SJCRH30 (cell line): Measurements from ENCODE around the gene DECR2. TPM values are rescaled to one million over a fixed set of nuclear protein-coding genes. Genes with fewer than 3 reads are reported as not detected.
A peak's percentile ranks its signal among the peaks of the same experiment; 100 is the strongest.
"Not testable (repeated sequence)": the region's sequence is repeated elsewhere in the genome, so short reads cannot be mapped to it uniquely, and the experiment has no call there.

Experiments used
- DNase-seq, 2 experiments: peaks; one replicate each; pipeline ENCODE4 v3.0.0-alpha.2; 2015 to 2020
- H3K27ac ChIP-seq: fragments of 250-450 bp; sonication (Bioruptor Pico); 2 replicates; pipeline ENCODE4 v1.5.1; 2020; ENCODE audit warnings: mild to moderate bottlenecking, moderate library complexity
- H3K27me3 ChIP-seq: fragments of 250-450 bp; sonication (Bioruptor Pico); 2 replicates; pipeline ENCODE4 v1.5.1; 2020; ENCODE audit warnings: mild to moderate bottlenecking, moderate library complexity
- H3K36me3 ChIP-seq: fragments of 250-450 bp; sonication (Bioruptor Pico); 2 replicates; pipeline ENCODE4 v1.5.1; 2020; ENCODE audit warnings: mild to moderate bottlenecking, moderate library complexity
- H3K4me1 ChIP-seq: fragments of 250-450 bp; sonication (Bioruptor Pico); 2 replicates; pipeline ENCODE4 v1.5.1; 2020; ENCODE audit warnings: mild to moderate bottlenecking, moderate library complexity
- H3K4me3 ChIP-seq: fragments of 250-450 bp; sonication (Bioruptor Pico); 2 replicates; pipeline ENCODE4 v1.5.1; 2020; ENCODE audit warnings: mild to moderate bottlenecking, moderate library complexity
- H3K9me3 ChIP-seq: fragments of 250-450 bp; sonication (Bioruptor Pico); replicated peaks from 2 replicates; pipeline ENCODE4 v1.5.1; 2020; ENCODE audit warnings: mild to moderate bottlenecking, moderate library complexity
- total RNA-seq: library from RNA; depleted of rRNA; stranded (reverse); fragments of >200 nt; shearing (Covaris generic); gene quantifications from 2 replicates; pipeline ENCODE4 v1.2.3, GENCODE V29; 2014

The DECR2 gene
- total RNA-seq, 1 experiment from 2014 or later = 5.7 TPM

DNA sequence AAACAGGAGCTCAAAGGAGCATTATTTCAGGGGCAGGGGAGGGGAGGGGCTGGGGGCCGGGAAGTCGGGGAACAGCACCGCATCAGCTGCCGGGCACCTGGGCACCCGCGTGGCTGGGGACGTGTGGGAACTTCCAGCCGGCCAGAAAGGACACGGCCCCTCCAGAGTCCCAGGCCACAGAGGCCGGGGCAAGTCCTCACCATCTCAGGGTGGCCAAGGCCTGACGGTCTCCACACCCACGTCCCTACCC, 21.0 kb upstream of the DECR2 start:
- no peak for DNase-seq
- peaks cover 5% of the 10 kb centered on the region for H3K4me1 ChIP-seq
- peaks cover 3% of the 10 kb centered on the region; the same call in 1 of the 2 replicates for H3K36me3 ChIP-seq
- no peaks in the 10 kb centered on the region for H3K27me3 ChIP-seq
- no peaks in the 10 kb centered on the region for H3K9me3 ChIP-seq
- peak overlapping the region; percentile 69 for H3K4me3 ChIP-seq
- H3K27ac ChIP-seq = no peak overlapping the region

DNA sequence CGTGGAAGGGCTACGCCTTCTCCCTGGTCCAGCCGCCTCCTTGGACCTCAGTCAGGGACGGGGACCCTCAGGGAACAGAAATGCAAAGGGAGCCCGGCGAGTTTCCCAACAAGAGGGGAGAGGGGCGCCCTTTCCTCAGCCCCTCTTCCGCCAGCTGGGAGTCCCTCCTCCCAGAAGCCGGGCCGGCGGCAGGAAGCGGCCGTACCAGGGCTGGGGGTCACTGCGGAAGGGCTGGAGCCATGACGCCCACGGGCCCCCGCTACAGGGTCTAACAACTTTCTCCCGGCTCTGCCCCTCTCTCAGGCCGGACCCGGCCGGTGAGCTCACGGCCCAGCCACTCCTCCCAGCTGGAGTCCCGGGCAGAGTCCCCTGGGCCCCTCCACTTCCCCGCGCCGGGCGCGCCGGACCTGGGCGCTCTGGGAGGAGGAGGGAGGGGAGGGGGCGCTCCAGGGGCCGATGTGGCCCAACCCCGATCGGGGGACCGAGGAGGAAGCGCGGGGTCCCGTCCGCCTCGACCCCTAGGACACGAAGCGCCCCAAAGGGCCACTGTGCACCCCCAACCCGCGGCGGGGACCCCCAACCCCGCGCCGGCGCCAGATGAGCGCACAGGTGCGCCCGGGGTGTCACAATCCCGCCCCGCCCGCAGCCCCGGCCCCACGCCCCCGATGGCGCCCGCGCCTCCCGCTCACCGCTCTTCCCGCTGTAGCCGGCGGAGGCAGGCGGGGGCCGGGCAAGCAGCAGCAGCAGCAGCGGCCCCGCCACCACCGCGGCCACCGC, 20.5 kb upstream of the DECR2 start:
- no peaks in the 10 kb centered on the region for H3K9me3 ChIP-seq
- peaks cover 3% of the 10 kb centered on the region; the same call in 1 of the 2 replicates for H3K36me3 ChIP-seq
- peak overlapping the region; percentile 69 for H3K4me3 ChIP-seq
- H3K27me3 ChIP-seq = no peaks in the 10 kb centered on the region
- no peak overlapping the region for H3K27ac ChIP-seq
- DNase-seq = peak in 1 of 2 experiments; percentile 46
- H3K4me1 ChIP-seq = peaks cover 5% of the 10 kb centered on the region

GRCh38 chr16:381789-382717, 19.6 kb upstream of the DECR2 start, which contains the start of gene PGAP6:
Gene PGAP6, minus strand, starts transcription at chr16:381978. Its CDS starts 157 bp downstream, at chr16:381821.
- Histone ChIP-seq H3K4me3 (peak within 1 kb of the TSS; percentile 76), H3K9me3 (no peaks in the 10 kb centered on the region), H3K4me1 (peaks cover 5% of the 10 kb centered on the region), H3K27ac (no peak within 1 kb of the TSS), H3K27me3 (no peaks in the 10 kb centered on the region), H3K36me3 (no peaks in the 10 kb centered on the region)
- peak; percentile 49 to 69 for DNase-seq

- Histone ChIP-seq H3K4me3 (no peak overlapping the region), H3K4me1 (peaks cover 5% of the 10 kb centered on the region), H3K9me3 (no peaks in the 10 kb centered on the region), H3K27me3 (no peaks in the 10 kb centered on the region), H3K27ac (no peak overlapping the region), H3K36me3 (no peaks in the 10 kb centered on the region)
- DNase-seq = no peak
Measured at GRCh38 chr16:383326-384051, 18.2 kb upstream of the DECR2 start.

- H3K4me3 ChIP-seq = peak overlapping the region; percentile 45
- peak in 1 of 2 experiments; percentile 54 for DNase-seq
- H3K9me3 ChIP-seq = no peaks in the 10 kb centered on the region
Measured at GRCh38 chr16:386641-387156, 15.0 kb upstream of the DECR2 start.

GRCh38 chr16:387761-388666, 13.7 kb upstream of the DECR2 start:
- not testable (repeated sequence) for H3K4me1 ChIP-seq, H3K36me3 ChIP-seq, H3K27ac ChIP-seq, H3K4me3 ChIP-seq, DNase-seq, H3K9me3 ChIP-seq, H3K27me3 ChIP-seq

More at GRCh38 chr16:386641-387156, 15.0 kb upstream of the DECR2 start:
- Histone ChIP-seq H3K36me3 (no peaks in the 10 kb centered on the region), H3K27me3 (no peaks in the 10 kb centered on the region), H3K27ac (no peak overlapping the region), H3K4me1 (peaks cover 5% of the 10 kb centered on the region)

- H3K4me1 ChIP-seq = no peaks in the 10 kb centered on the region; the same call in 1 of the 2 replicates
- no peak overlapping the region for H3K4me3 ChIP-seq
- no peak overlapping the region for H3K27ac ChIP-seq
- no peaks in the 10 kb centered on the region for H3K9me3 ChIP-seq
- H3K36me3 ChIP-seq = no peaks in the 10 kb centered on the region
- DNase-seq = no peak
- H3K27me3 ChIP-seq = no peaks in the 10 kb centered on the region
Measured at GRCh38 chr16:389352-389751, 12.3 kb upstream of the DECR2 start.

DNA sequence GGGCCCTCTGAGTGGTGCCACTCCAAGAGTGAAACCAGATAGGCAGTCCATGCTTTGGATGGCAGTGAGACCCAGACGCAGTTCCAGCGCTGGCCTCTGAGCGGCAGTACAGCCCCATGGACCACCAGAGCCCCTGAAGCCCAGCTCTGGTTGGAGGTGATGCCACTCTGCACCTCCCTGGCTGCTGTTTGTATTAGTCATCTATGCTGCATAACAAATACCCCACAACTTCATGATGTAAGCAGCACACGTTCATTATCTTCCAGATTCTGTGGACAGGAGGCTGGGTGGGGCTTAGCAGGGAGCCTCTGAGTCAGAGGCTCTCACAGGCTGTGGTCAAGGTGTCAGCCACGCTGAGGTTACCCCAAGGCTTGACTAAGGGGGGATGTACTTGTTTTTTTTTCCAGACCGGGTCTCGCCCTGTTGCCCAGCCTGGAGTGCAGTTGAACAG, 9.8 kb upstream of the DECR2 start:
- Histone ChIP-seq H3K36me3 (no peaks in the 10 kb centered on the region), H3K4me1 (no peaks in the 10 kb centered on the region; the same call in 1 of the 2 replicates), H3K4me3 (no peak overlapping the region), H3K27me3 (no peaks in the 10 kb centered on the region), H3K9me3 (no peaks in the 10 kb centered on the region), H3K27ac (no peak overlapping the region)
- DNase-seq = peak; percentile 77 to 88

DNA sequence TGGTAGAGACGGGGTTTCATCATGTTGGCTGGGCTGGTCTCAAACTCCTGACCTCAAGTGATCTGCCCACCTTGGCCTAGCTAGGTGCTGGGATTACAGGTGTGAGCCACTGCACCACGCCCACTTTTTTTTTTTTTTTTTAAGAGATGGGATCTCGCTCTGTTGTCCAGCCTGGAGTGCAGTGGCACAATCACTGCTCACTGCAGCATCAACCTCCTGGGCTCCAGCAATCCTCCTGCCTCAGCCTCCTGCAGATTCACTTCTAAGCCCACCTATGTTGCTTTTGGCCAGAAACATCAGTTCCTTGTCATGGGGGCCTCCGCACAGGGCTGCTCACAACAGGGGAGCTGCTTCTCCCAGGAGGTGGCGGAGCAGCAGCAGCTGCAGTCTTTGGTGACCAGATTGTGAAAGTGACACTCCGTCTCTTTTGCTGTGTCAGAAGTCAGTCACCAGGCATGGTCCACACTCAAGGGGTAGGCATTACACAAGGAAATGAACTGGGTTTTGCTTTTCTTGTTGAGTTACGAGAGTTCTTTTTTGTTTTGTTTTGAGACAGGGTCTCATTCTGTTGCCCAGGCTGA, 9.1 kb upstream of the DECR2 start:
- Histone ChIP-seq H3K4me3 (no peak overlapping the region), H3K27ac (no peak overlapping the region), H3K4me1 (no peaks in the 10 kb centered on the region; the same call in 1 of the 2 replicates), H3K36me3 (no peaks in the 10 kb centered on the region), H3K27me3 (no peaks in the 10 kb centered on the region), H3K9me3 (no peaks in the 10 kb centered on the region)
- no peak for DNase-seq

DNA sequence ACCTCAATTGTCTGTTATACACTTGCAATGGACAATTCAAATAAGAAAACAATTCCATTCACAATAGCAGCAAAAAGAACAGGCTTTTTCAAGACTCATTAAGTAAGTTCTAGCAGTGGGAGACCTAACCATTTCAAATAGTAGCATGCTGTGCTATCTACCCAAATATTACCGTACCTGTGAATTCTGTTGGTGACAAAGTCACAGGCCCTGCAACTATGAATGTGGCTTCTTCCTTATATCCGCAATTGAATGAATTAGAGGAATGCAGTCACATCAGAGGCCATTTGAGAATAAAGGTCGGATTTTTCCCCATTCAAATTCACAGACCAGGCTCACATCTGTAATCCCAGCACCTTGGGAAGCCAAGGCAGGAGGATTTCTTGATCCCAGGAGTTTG, 5.5 kb upstream of the DECR2 start:
- Histone ChIP-seq H3K27ac (no peak overlapping the region), H3K4me3 (peak overlapping the region; percentile 85)

GRCh38 chr16:396605-397004, 5.1 kb upstream of the DECR2 start:
- peak; percentile 67 to 75 for DNase-seq
- Histone ChIP-seq H3K27ac (no peak overlapping the region), H3K4me1 (no peaks in the 10 kb centered on the region; the same call in 1 of the 2 replicates), H3K4me3 (peak overlapping the region; percentile 85), H3K27me3 (no peaks in the 10 kb centered on the region), H3K36me3 (0 out of 2 replicates have a peak, but pooled peaks cover 2% of the 10 kb centered on the region), H3K9me3 (no peaks in the 10 kb centered on the region)

More for the DNA sequence above, 5.5 kb upstream of the DECR2 start:
- no peaks in the 10 kb centered on the region for H3K27me3 ChIP-seq
- no peaks in the 10 kb centered on the region for H3K9me3 ChIP-seq
- no peaks in the 10 kb centered on the region; the same call in 1 of the 2 replicates for H3K4me1 ChIP-seq
- 0 out of 2 replicates have a peak, but pooled peaks cover 2% of the 10 kb centered on the region for H3K36me3 ChIP-seq
- no peak for DNase-seq

DNA sequence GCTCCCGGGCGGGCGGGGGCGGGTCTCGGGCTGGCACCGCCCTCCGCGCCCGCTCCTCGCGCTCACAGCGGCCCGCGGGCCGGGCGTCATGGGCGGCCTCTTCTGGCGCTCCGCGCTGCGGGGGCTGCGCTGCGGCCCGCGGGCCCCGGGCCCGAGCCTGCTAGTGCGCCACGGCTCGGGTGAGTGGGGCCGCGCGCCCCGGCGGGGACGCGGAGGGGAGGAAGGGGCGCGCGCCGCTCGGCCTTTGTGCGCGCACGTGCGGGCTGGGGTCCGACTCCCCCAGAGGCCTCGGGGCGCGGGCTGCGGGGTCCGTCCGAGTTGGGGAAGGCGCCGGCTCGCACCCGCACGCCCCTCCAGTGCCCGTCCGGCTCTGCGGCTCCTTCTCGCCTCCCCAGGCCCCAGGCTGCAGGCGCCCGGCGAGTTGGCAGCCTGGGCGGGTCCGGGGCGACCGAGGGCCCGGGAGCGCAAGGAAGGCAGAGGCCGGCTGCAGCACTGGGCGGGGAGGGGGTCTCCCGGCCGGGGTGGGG, 4.5 kb upstream of the DECR2 start, which contains the start of gene NME4:
Gene NME4, plus strand, starts transcription at position 65 of the 527 bp plus-strand sequence. Its CDS starts 24 bp downstream, at position 89.
- no peaks in the 10 kb centered on the region for H3K9me3 ChIP-seq
- H3K4me1 ChIP-seq = no peaks in the 10 kb centered on the region; the same call in 1 of the 2 replicates
- DNase-seq = peak; percentile 45 to 54
- no peak within 1 kb of the TSS for H3K27ac ChIP-seq
- no peaks in the 10 kb centered on the region for H3K27me3 ChIP-seq
- H3K4me3 ChIP-seq = peak within 1 kb of the TSS; percentile 85
- H3K36me3 ChIP-seq = 0 out of 2 replicates have a peak, but pooled peaks cover 2% of the 10 kb centered on the region
